HCT116 (cell line): ENCODE results near the gene SH3BP4. TPM values are rescaled to one million over a fixed set of nuclear protein-coding genes. Genes with fewer than 3 reads are reported as not detected.

ENCODE experiments used
- ATAC-seq: fragments of 200-7000 bp; cut with Tn5 transposase; 2 replicates; pipeline ENCODE4 v1.9.1; 2020; ENCODE audit warnings: mild to moderate bottlenecking, moderate library complexity
- BruUV-seq: library from RNA; stranded (reverse); fragments of 400-500 nt; replicated peaks from 2 replicates; lab custom pipeline; 2021; lab: Mats Ljungman, UMichigan
- CTCF ChIA-PET: fragments of 300-600 bp; sonication (Branson Sonifier 250); formaldehyde crosslinking; loops from one replicate; lab custom pipeline; 2021; ENCODE audit warnings: antibody characterized with exemption; lab: Charles Lee
- POLR2A ChIA-PET: fragments of 300-600, 350-600 bp; sonication (Branson Sonifier 250); formaldehyde crosslinking; loops from one replicate; lab custom pipeline; 2021; ENCODE audit warnings: antibody characterized with exemption; lab: Charles Lee
- RAD21 ChIA-PET, 2 experiments: fragments of 300-600 bp; sonication (Branson Sonifier 250); formaldehyde crosslinking; loops; one replicate each; lab custom pipeline; 2023; ENCODE audit warnings: low total read pairs in 2 of 2; ENCODE audit not compliant: uncharacterized antibody in 2 of 2, unreplicated experiment in 2 of 2, low non-redundant PET in 1 of 2; lab: Charles Lee
- DNase-seq: peaks from one replicate; pipeline ENCODE4 v3.0.0-alpha.2; 2010; ENCODE audit warnings: low read depth, low spot score
- H2AFZ ChIP-seq: fragments of 200-600 bp; shearing (Covaris generic), sonication (generic); 2 replicates; pipeline ENCODE4 v1.6.1; 2017; ENCODE audit warnings: low read depth, mixed run types, mixed read lengths, antibody characterized with exemption, low read length; ENCODE audit not compliant: poor library complexity, severe bottlenecking
- H3K27ac ChIP-seq: 2 replicates; pipeline ENCODE4 v1.5.1; 2012; ENCODE audit warnings: low read depth, low read length
- H3K27me3 ChIP-seq: fragments of 200-600 bp; sonication (generic); 2 replicates; pipeline ENCODE4 v1.6.1; 2016; ENCODE audit warnings: mixed run types, low read length, mixed read lengths; ENCODE audit not compliant: insufficient read depth
- H3K36me3 ChIP-seq, 2 experiments: fragments of 200-500 bp in 1 of 2; fragments of 200-600 bp in 1 of 2; sonication (Bioruptor generic) in 1 of 2; sonication (generic) in 1 of 2; 2 replicates each; pipeline versions ENCODE4 v1.5.1 to v1.6.1; 2014 to 2016; ENCODE audit warnings: low read length in 2 of 2, inconsistent platforms in 1 of 2, mixed read lengths in 1 of 2, mixed run types in 1 of 2; ENCODE audit not compliant: insufficient read depth in 2 of 2, control insufficient read depth in 1 of 2
- H3K4me1 ChIP-seq, 2 experiments: fragments of 200-600 bp in 1 of 2; sonication (generic) in 1 of 2; 2 replicates each; pipeline versions ENCODE4 v1.5.1 to v1.6.1; 2012 to 2017; ENCODE audit warnings: low read length in 2 of 2, inconsistent platforms in 1 of 2, mild to moderate bottlenecking in 1 of 2, mixed read lengths in 1 of 2, mixed run types in 1 of 2, moderate library complexity in 1 of 2; ENCODE audit not compliant: insufficient read depth in 2 of 2, control insufficient read depth in 1 of 2
- H3K4me2 ChIP-seq: fragments of 200-600 bp; sonication (generic); 2 replicates; pipeline ENCODE4 v1.6.1; 2017; ENCODE audit warnings: mixed run types, low read length, mixed read lengths
- H3K4me3 ChIP-seq, 2 experiments: fragments of 200-600 bp in 1 of 2; sonication (generic) in 1 of 2; replicated peaks in 1 of 2; 2 replicates each; pipeline ENCODE4 v1.5.1; 2011 to 2016; ENCODE audit warnings: low read length in 2 of 2, control low read depth in 1 of 2, low read depth in 1 of 2, mild to moderate bottlenecking in 1 of 2, mixed read lengths in 1 of 2, mixed run types in 1 of 2
- H3K79me2 ChIP-seq: fragments of 200-600 bp; sonication (generic); 2 replicates; pipeline ENCODE4 v1.6.1; 2017; ENCODE audit warnings: mild to moderate bottlenecking, mixed run types, low read length, moderate library complexity, mixed read lengths; ENCODE audit not compliant: insufficient read depth
- H3K9ac ChIP-seq: fragments of 200-600 bp; sonication (generic); 2 replicates; pipeline ENCODE4 v1.6.1; 2016; ENCODE audit warnings: low read length, mixed read lengths
- H3K9me2 ChIP-seq: fragments of 200-600 bp; sonication (generic), shearing (Covaris generic); 2 replicates; pipeline ENCODE4 v1.6.1; 2017; ENCODE audit warnings: mixed run types, mild to moderate bottlenecking, moderate library complexity; ENCODE audit not compliant: insufficient read depth
- H3K9me3 ChIP-seq, 2 experiments: fragments of 200-500 bp in 1 of 2; fragments of 200-600 bp in 1 of 2; sonication (Bioruptor generic) in 1 of 2; sonication (generic) in 1 of 2; 2 replicates each; pipeline ENCODE4 v1.6.1; 2014 to 2017; ENCODE audit warnings: low read length in 2 of 2, mixed read lengths in 2 of 2, inconsistent platforms in 1 of 2, low read depth in 1 of 2, mild to moderate bottlenecking in 1 of 2, mixed run types in 1 of 2, moderate library complexity in 1 of 2; ENCODE audit not compliant: control insufficient read depth in 1 of 2, insufficient read depth in 1 of 2
- H4K20me1 ChIP-seq: fragments of 200-600 bp; sonication (generic), shearing (Covaris generic); 2 replicates; pipeline ENCODE4 v1.6.1; 2017; ENCODE audit warnings: mixed run types, mild to moderate bottlenecking, moderate library complexity; ENCODE audit not compliant: insufficient read depth
- ATF3 ChIP-seq: IDR thresholded peaks from 2 replicates; pipeline ENCODE4 v1.6.1; 2012
- CBX3 ChIP-seq: IDR thresholded peaks from 2 replicates; pipeline ENCODE4 v1.6.1; 2012; ENCODE audit warnings: low read depth
- CEBPB ChIP-seq: IDR thresholded peaks from 2 replicates; pipeline ENCODE4 v1.6.1; 2012; ENCODE audit warnings: low read depth
- CTCF ChIP-seq, 3 experiments: fragments of 200-600 bp in 1 of 3; sonication (generic) in 1 of 3; IDR thresholded peaks in 2 of 3; conservative IDR thresholded peaks in 1 of 3; 2 replicates each; pipeline ENCODE4 v1.5.1; 2012 to 2017; ENCODE audit warnings: low read depth in 2 of 3, low read length in 2 of 3, antibody characterized with exemption in 1 of 3, borderline replicate concordance in 1 of 3, control low read depth in 1 of 3, mild to moderate bottlenecking in 1 of 3, mixed read lengths in 1 of 3, mixed run types in 1 of 3, moderate library complexity in 1 of 3; ENCODE audit not compliant: insufficient read depth in 1 of 3
- EZH2phosphoT487 ChIP-seq: fragments of 200-600 bp; IDR thresholded peaks from 2 replicates; pipeline ENCODE4 v1.6.1; 2018; ENCODE audit warnings: antibody characterized with exemption, borderline replicate concordance
- POLR2A ChIP-seq: IDR thresholded peaks from 2 replicates; pipeline ENCODE4 v1.7.0; 2011; ENCODE audit warnings: borderline replicate concordance; ENCODE audit not compliant: insufficient read depth, insufficient read length; ENCODE audit errors: extremely low read depth
- RAD21 ChIP-seq: IDR thresholded peaks from 2 replicates; pipeline ENCODE4 v1.6.1; 2012; ENCODE audit warnings: low read depth, mild to moderate bottlenecking
- SP1 ChIP-seq: IDR thresholded peaks from 2 replicates; pipeline ENCODE4 v1.6.1; 2012; ENCODE audit warnings: low read depth
- ZFX ChIP-seq: fragments of 450-650 bp; IDR thresholded peaks from 2 replicates; pipeline ENCODE4 v1.6.1; 2017
- intact Hi-C: fragments of 100-400 bp; cut with micrococcal nuclease; formaldehyde crosslinking; loops from 2 replicates; pipeline ENCODE4 v1.10.0; 2022
- total RNA-seq: library from RNA; stranded (reverse); gene quantifications from one replicate; pipeline ENCODE4 v1.2.1, GENCODE V29; 2021; ENCODE audit not compliant: unreplicated experiment

The SH3BP4 gene
- total RNA-seq, 1 experiment from 2014 or later: 32.9 TPM

- Histone ChIP-seq H3K4me2 (no peak overlapping the region), H4K20me1 (no peaks in the 10 kb centered on the region), H3K27ac (no peak overlapping the region), H2AFZ (no peak overlapping the region), H3K79me2 (peaks cover 26% of the 10 kb centered on the region), H3K36me3 (peaks cover 0 to 4% of the 10 kb centered on the region in 2 experiments; a peak in 1 of 4 replicates), H3K4me1 (peaks cover 10 to 12% of the 10 kb centered on the region in 2 experiments), H3K27me3 (no peaks in the 10 kb centered on the region), H3K4me3 (no peak overlapping the region), H3K9me3 (no peaks in the 10 kb centered on the region), H3K9ac (no peak overlapping the region), H3K9me2 (no peaks in the 10 kb centered on the region)
- ChIA-PET CTCF (no interaction called here), RAD21 (no interaction called here), POLR2A (no interaction called here)
- DNase-seq (no peak), ATAC-seq (no peak)
- no TSS peak for BruUV-seq
- TF ChIP-seq ZFX (no peak), RAD21 (no peak), EZH2phosphoT487 (no peak)
- intact Hi-C loops: no loop called here
Measured at GRCh38 chr2:235032466-235032865, 80.6 kb downstream of the SH3BP4 start.

- Histone ChIP-seq H3K9ac (no peak overlapping the region), H3K9me3 (no peaks in the 10 kb centered on the region)
- TF ChIP-seq CEBPB (no peak), CTCF (IDR thresholded peaks at IDR 0.05 in 2 of 3, conservative IDR thresholded peaks at IDR 0.05 in 1 of 3; ENCODE audit: borderline replicate concordance in 1 of 3, insufficient read depth in 1 of 3, low read depth in 2 of 3, low read length in 2 of 3) (no peak), RAD21 (no peak), ATF3 (no peak), POLR2A (no peak), SP1 (no peak), CBX3 (no peak)
- TF ChIP-seq, all 23 proteins: peak for 0
- ChIA-PET RAD21 (no interaction called here), POLR2A (no interaction called here), CTCF (no interaction called here)
- H3K36me3 ChIP-seq: peaks cover 0 to 4% of the 10 kb centered on the region in 2 experiments; a peak in 1 of 4 replicates
- H3K27ac ChIP-seq: no peak overlapping the region
- no peak overlapping the region for H2AFZ ChIP-seq
- H3K79me2 ChIP-seq: peaks cover 21% of the 10 kb centered on the region
- ATAC-seq (no peak), DNase-seq (no peak)
- H3K4me2 ChIP-seq: no peak overlapping the region
- intact Hi-C loops: no loop called here
- H4K20me1 ChIP-seq: no peaks in the 10 kb centered on the region
- BruUV-seq: no TSS peak
- peaks cover 5 to 7% of the 10 kb centered on the region in 2 experiments for H3K4me1 ChIP-seq
- no peaks in the 10 kb centered on the region for H3K9me2 ChIP-seq
- H3K27me3 ChIP-seq: no peaks in the 10 kb centered on the region
- H3K4me3 ChIP-seq: no peak overlapping the region
Measured at GRCh38 chr2:235032949-235033348, 81.1 kb downstream of the SH3BP4 start.
